WERI-Rb-1 (cell line): ENCODE data around the gene CERS2.

ENCODE experiments used
- DNase-seq: peaks from one replicate; pipeline ENCODE4 v3.0.0-alpha.2; 2020
- H3K27ac ChIP-seq: fragments of 250-450 bp; sonication (Bioruptor Pico); 2 replicates; pipeline ENCODE4 v1.5.1; 2020; ENCODE audit warnings: mild to moderate bottlenecking, moderate library complexity
- H3K27me3 ChIP-seq: fragments of 250-450 bp; sonication (Bioruptor Pico); 2 replicates; pipeline ENCODE4 v1.5.1; 2021; ENCODE audit warnings: mild to moderate bottlenecking, low read depth, moderate library complexity; ENCODE audit not compliant: insufficient read depth, severe bottlenecking
- H3K36me3 ChIP-seq: fragments of 250-450 bp; sonication (Bioruptor Pico); 2 replicates; pipeline ENCODE4 v1.5.1; 2020; ENCODE audit warnings: mild to moderate bottlenecking, moderate library complexity
- H3K4me3 ChIP-seq: 2 replicates; pipeline ENCODE4 v1.5.1; 2011; ENCODE audit warnings: low read depth, mild to moderate bottlenecking, control low read depth, low read length
- H3K9me3 ChIP-seq: fragments of 250-450 bp; sonication (Bioruptor Pico); 2 replicates; pipeline ENCODE4 v1.5.1; 2021; ENCODE audit warnings: mild to moderate bottlenecking, moderate library complexity; ENCODE audit not compliant: severe bottlenecking
- TF ChIP-seq, protein P1 (sequence below): IDR thresholded peaks from 2 replicates; pipeline ENCODE4 v1.5.1; 2011; ENCODE audit warnings: low read depth, mild to moderate bottlenecking, control low read depth, inconsistent platforms, low read length

Gene CERS2

GRCh38 chr1:150969626-150970025 lies 5.0 kb downstream of the CERS2 start:
- Histone ChIP-seq H3K4me3 (no peak overlapping the region), H3K27me3 (no peaks in the 10 kb centered on the region), H3K27ac (no peak overlapping the region), H3K36me3 (peaks cover 83% of the 10 kb centered on the region), H3K9me3 (no peaks in the 10 kb centered on the region)
- TF ChIP-seq, protein P1, sequence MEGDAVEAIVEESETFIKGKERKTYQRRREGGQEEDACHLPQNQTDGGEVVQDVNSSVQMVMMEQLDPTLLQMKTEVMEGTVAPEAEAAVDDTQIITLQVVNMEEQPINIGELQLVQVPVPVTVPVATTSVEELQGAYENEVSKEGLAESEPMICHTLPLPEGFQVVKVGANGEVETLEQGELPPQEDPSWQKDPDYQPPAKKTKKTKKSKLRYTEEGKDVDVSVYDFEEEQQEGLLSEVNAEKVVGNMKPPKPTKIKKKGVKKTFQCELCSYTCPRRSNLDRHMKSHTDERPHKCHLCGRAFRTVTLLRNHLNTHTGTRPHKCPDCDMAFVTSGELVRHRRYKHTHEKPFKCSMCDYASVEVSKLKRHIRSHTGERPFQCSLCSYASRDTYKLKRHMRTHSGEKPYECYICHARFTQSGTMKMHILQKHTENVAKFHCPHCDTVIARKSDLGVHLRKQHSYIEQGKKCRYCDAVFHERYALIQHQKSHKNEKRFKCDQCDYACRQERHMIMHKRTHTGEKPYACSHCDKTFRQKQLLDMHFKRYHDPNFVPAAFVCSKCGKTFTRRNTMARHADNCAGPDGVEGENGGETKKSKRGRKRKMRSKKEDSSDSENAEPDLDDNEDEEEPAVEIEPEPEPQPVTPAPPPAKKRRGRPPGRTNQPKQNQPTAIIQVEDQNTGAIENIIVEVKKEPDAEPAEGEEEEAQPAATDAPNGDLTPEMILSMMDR = no peak
- no peak for DNase-seq

- no peak overlapping the region for H3K4me3 ChIP-seq
- no peaks in the 10 kb centered on the region for H3K27me3 ChIP-seq
- no peak overlapping the region for H3K27ac ChIP-seq
- H3K9me3 ChIP-seq = no peaks in the 10 kb centered on the region
- DNase-seq = no peak
- peaks cover 88% of the 10 kb centered on the region for H3K36me3 ChIP-seq
- TF ChIP-seq, protein P1 = no peak
Measured at GRCh38 chr1:150968491-150968890, 6.1 kb downstream of the CERS2 start.

DNA sequence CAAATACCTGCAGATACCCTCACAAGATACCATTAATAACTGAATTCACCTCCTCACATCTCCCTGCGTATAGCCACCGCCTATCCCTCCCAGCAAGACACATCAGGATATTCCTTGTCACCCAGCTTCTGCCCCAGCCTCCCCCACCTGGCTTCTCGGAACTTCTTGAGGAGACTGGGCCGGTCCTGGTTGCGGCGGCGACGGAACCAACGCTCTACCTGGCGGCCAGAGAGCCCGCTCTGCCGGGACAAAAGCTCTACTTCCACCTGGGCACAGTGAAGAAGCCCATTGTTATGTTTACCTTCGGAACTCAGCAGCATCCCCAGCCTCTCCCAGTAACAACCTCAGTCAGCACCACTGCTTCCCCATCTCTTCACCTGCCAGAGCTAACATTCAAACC lies 6.7 kb downstream of the CERS2 start:
- DNase-seq = no peak
- peaks cover 94% of the 10 kb centered on the region for H3K36me3 ChIP-seq
- TF ChIP-seq, protein P1 = no peak
- no peaks in the 10 kb centered on the region for H3K27me3 ChIP-seq
- no peak overlapping the region for H3K4me3 ChIP-seq
- H3K27ac ChIP-seq = no peak overlapping the region
- no peaks in the 10 kb centered on the region for H3K9me3 ChIP-seq

- Histone ChIP-seq H3K27me3 (no peaks in the 10 kb centered on the region), H3K4me3 (no peak overlapping the region), H3K36me3 (peaks cover 92% of the 10 kb centered on the region), H3K9me3 (no peaks in the 10 kb centered on the region), H3K27ac (no peak overlapping the region)
- TF ChIP-seq, protein P1 = no peak
- DNase-seq = no peak
Measured at GRCh38 chr1:150966011-150966410, 8.6 kb downstream of the CERS2 start.

- Histone ChIP-seq H3K27me3 (no peaks in the 10 kb centered on the region), H3K4me3 (no peak overlapping the region), H3K36me3 (peaks cover 92% of the 10 kb centered on the region), H3K27ac (no peak overlapping the region), H3K9me3 (no peaks in the 10 kb centered on the region)
- no peak for DNase-seq
- TF ChIP-seq, protein P1 = no peak
Measured at GRCh38 chr1:150965605-150966004, 9.0 kb downstream of the CERS2 start.

- TF ChIP-seq, protein P1 = no peak
- Histone ChIP-seq H3K36me3 (peaks cover 94% of the 10 kb centered on the region), H3K27me3 (no peaks in the 10 kb centered on the region), H3K9me3 (no peaks in the 10 kb centered on the region), H3K4me3 (no peak overlapping the region), H3K27ac (peak overlapping the region; percentile 81; the same call in 1 of the 2 replicates)
- no peak for DNase-seq
Measured at GRCh38 chr1:150964164-150964489, 10.5 kb downstream of the CERS2 start.
